PC-3 (cell line): ENCODE measurements around the gene COL16A1. TPM values are rescaled to one million over a fixed set of nuclear protein-coding genes. Genes with fewer than 3 reads are reported as not detected.

ENCODE experiments used
- ATAC-seq: fragments of 200-7000 bp; cut with Tn5 transposase; 2 replicates; pipeline ENCODE4 v1.9.1; 2020; ENCODE audit warnings: mild to moderate bottlenecking, moderate library complexity
- BruUV-seq: library from RNA; stranded (reverse); fragments of 400-500 nt; replicated peaks from 2 replicates; lab custom pipeline; 2021; lab: Mats Ljungman, UMichigan
- CTCF ChIA-PET: fragments of 300-600 bp; sonication (Branson Sonifier 250); formaldehyde crosslinking; loops from one replicate; lab custom pipeline; 2022; ENCODE audit warnings: antibody characterized with exemption; lab: Charles Lee
- POLR2A ChIA-PET: fragments of 300-600 bp; sonication (Branson Sonifier 250); formaldehyde crosslinking; loops from one replicate; lab custom pipeline; 2022; ENCODE audit warnings: antibody characterized with exemption; ENCODE audit not compliant: unreplicated experiment; lab: Charles Lee
- DNase-seq: peaks from one replicate; pipeline ENCODE4 v3.0.0-alpha.2; 2015
- H2AFZ ChIP-seq: fragments of 300-600 bp; sonication (generic); 2 replicates; pipeline ENCODE4 v1.6.0; 2016; ENCODE audit warnings: antibody characterized with exemption, low read length
- H3F3A ChIP-seq: fragments of 300-600 bp; sonication (generic); one replicate; pipeline ENCODE4 v1.6.0; 2017; ENCODE audit warnings: antibody characterized with exemption, low read length, control low read depth, mild to moderate bottlenecking; ENCODE audit not compliant: unreplicated experiment
- H3K27ac ChIP-seq: fragments of 300-600 bp; sonication (generic); 2 replicates; pipeline ENCODE4 v1.5.1; 2016; ENCODE audit warnings: mild to moderate bottlenecking, low read length
- H3K27me3 ChIP-seq: fragments of 300-600 bp; sonication (generic); 2 replicates; pipeline ENCODE4 v1.6.1; 2016; ENCODE audit warnings: low read length, mixed read lengths
- H3K36me3 ChIP-seq: fragments of 300-600 bp; sonication (generic); 2 replicates; pipeline ENCODE4 v1.6.1; 2016; ENCODE audit warnings: low read depth, mixed run types, low read length, mixed read lengths
- H3K4me1 ChIP-seq: fragments of 300-600 bp; sonication (generic); 2 replicates; pipeline ENCODE4 v1.5.1; 2016; ENCODE audit warnings: low read length; ENCODE audit not compliant: insufficient read depth
- H3K4me2 ChIP-seq: fragments of 300-600 bp; sonication (generic); 2 replicates; pipeline ENCODE4 v1.6.0; 2016; ENCODE audit warnings: low read length
- H3K4me3 ChIP-seq: fragments of 300-600 bp; sonication (generic); 2 replicates; pipeline ENCODE4 v1.5.1; 2016; ENCODE audit warnings: mild to moderate bottlenecking, low read length, mixed read lengths
- H3K79me2 ChIP-seq: fragments of 300-600 bp; sonication (generic); 2 replicates; pipeline ENCODE4 v1.6.1; 2017; ENCODE audit warnings: low read length, mixed read lengths
- H3K9ac ChIP-seq: fragments of 300-600 bp; sonication (generic); 2 replicates; pipeline ENCODE4 v1.6.0; 2016; ENCODE audit warnings: mild to moderate bottlenecking, low read length
- H3K9me2 ChIP-seq: fragments of 300-600 bp; sonication (generic); replicated peaks from 2 replicates; pipeline ENCODE4 v1.6.1; 2016; ENCODE audit warnings: mixed run types, low read length, mixed read lengths
- H3K9me3 ChIP-seq: fragments of 300-600 bp; sonication (generic); 2 replicates; pipeline ENCODE4 v1.6.1; 2016; ENCODE audit warnings: low read length, mixed read lengths
- H4K20me1 ChIP-seq: fragments of 300-600 bp; sonication (generic); 2 replicates; pipeline ENCODE4 v1.6.1; 2016; ENCODE audit warnings: low read length, mixed read lengths
- CTCF ChIP-seq: fragments of 300-600 bp; sonication (generic); conservative IDR thresholded peaks from 2 replicates; pipeline ENCODE4 v1.5.1; 2017; ENCODE audit warnings: antibody characterized with exemption, low read depth, mild to moderate bottlenecking, low read length
- EZH2 ChIP-seq: fragments of 300-600 bp; sonication (generic); IDR thresholded peaks from one replicate; pipeline ENCODE4 v1.6.1; 2017; ENCODE audit warnings: antibody characterized with exemption, mild to moderate bottlenecking, low read length; ENCODE audit not compliant: unreplicated experiment
- EZH2phosphoT487 ChIP-seq: fragments of 300-600 bp; sonication (generic); IDR thresholded peaks from 2 replicates; pipeline ENCODE4 v1.6.1; 2018; ENCODE audit warnings: mild to moderate bottlenecking, antibody characterized with exemption, low read length, borderline replicate concordance
- intact Hi-C: fragments of 100-400 bp; cut with micrococcal nuclease; formaldehyde crosslinking; loops from 2 replicates; pipeline ENCODE4 v1.9.0; 2023
- total RNA-seq: library from RNA; depleted of rRNA; stranded (reverse); fragments of >200 nt; gene quantifications from 2 replicates; pipeline ENCODE4 v1.2.3, GENCODE V29; 2014

The COL16A1 gene
- total RNA-seq, 1 experiment from 2014 or later = 5.0 TPM

- Histone ChIP-seq H3K4me1 (peaks cover 12% of the 10 kb centered on the region), H3K27ac (peak within 1 kb of the TSS; percentile 83), H3K27me3 (no peaks in the 10 kb centered on the region), H3F3A (no peaks in the 10 kb centered on the region), H3K36me3 (no peaks in the 10 kb centered on the region), H3K4me3 (peak within 1 kb of the TSS; percentile 76), H2AFZ (peak within 1 kb of the TSS; percentile 82), H3K79me2 (peaks cover 45% of the 10 kb centered on the region), H3K4me2 (peak within 1 kb of the TSS; percentile 87), H3K9ac (peak within 1 kb of the TSS; percentile 92), H3K9me3 (no peaks in the 10 kb centered on the region), H3K9me2 (no peaks in the 10 kb centered on the region), H4K20me1 (no peaks in the 10 kb centered on the region)
- ATAC-seq (peak; percentile 88), DNase-seq (peak; percentile 98)
- TF ChIP-seq EZH2 (no peak), CTCF (no peak), EZH2phosphoT487 (no peak)
- CTCF ChIA-PET = interaction anchor here (0.6 to 0.8 kb wide), 5 partner anchors 27 to 359 kb away, joined by 3 to 4 read pairs (median 3); partner anchors contain the start of gene HCRTR1
- intact Hi-C loops = no loop called here
- POLR2A ChIA-PET = interaction anchor here (0.5 to 1.4 kb wide), 10 partner anchors 29 to 968 kb away, joined by 3 to 21 read pairs (median 4); partner anchors contain the start of gene PTP4A2
- BruUV-seq = no TSS peak
Measured at GRCh38 chr1:31644560-31645273, 59.1 kb downstream of the COL16A1 start, which contains the start of gene PEF1. TSS of gene PEF1 (minus strand) at chr1:31644876. CDS start at chr1:31644864, 12 bp downstream.

GRCh38 chr1:31643976-31644559 is 59.7 kb downstream of the COL16A1 start:
- Histone ChIP-seq H3K27ac (peak overlapping the region; percentile 83), H3K36me3 (no peaks in the 10 kb centered on the region), H3K4me1 (peaks cover 12% of the 10 kb centered on the region), H3F3A (no peaks in the 10 kb centered on the region), H3K9me2 (no peaks in the 10 kb centered on the region), H3K9ac (peak overlapping the region; percentile 92), H2AFZ (peak overlapping the region; percentile 82), H3K9me3 (no peaks in the 10 kb centered on the region), H4K20me1 (no peaks in the 10 kb centered on the region), H3K4me2 (peak overlapping the region; percentile 87), H3K27me3 (no peaks in the 10 kb centered on the region), H3K79me2 (peaks cover 52% of the 10 kb centered on the region), H3K4me3 (peak overlapping the region; percentile 76)
- BruUV-seq = TSS peak; percentile 62
- TF ChIP-seq EZH2 (no peak), CTCF (no peak), EZH2phosphoT487 (no peak)
- intact Hi-C loops = no loop called here
- DNase-seq (no peak), ATAC-seq (peak; percentile 23)
- ChIA-PET CTCF (no interaction called here), POLR2A (interaction anchor here (0.5 to 1.4 kb wide), 2 partner anchors 12 to 145 kb away, joined by 6 to 21 read pairs; no protein-coding TSS in a partner anchor)
